Neural cell (in vitro differentiated cells): ENCODE data around the gene ZBTB9. TPM values are rescaled to one million over a fixed set of nuclear protein-coding genes. Genes with fewer than 3 reads are reported as not detected.

Source experiments
- H2AFZ ChIP-seq: fragments of 200-600, 300-800 bp; sonication (generic), shearing (Covaris generic); 2 replicates; pipeline ENCODE4 v1.6.0; 2014; ENCODE audit warnings: low read depth, mild to moderate bottlenecking, antibody characterized with exemption, low read length, moderate library complexity
- H3F3A ChIP-seq: fragments of 200-600 bp; shearing (Covaris generic); 2 replicates; pipeline ENCODE4 v1.6.1; 2016; ENCODE audit warnings: mild to moderate bottlenecking, moderate library complexity, mixed read lengths, antibody characterized with exemption, low read length; ENCODE audit not compliant: insufficient read depth, poor library complexity, severe bottlenecking
- H3K27ac ChIP-seq: fragments of 200-600, 300-800 bp; sonication (generic), shearing (Covaris generic); 2 replicates; pipeline ENCODE4 v1.5.1; 2014; ENCODE audit warnings: mild to moderate bottlenecking, low read length, moderate library complexity
- H3K27me3 ChIP-seq: fragments of 300-800, 200-600 bp; sonication (generic), shearing (Covaris generic); 2 replicates; pipeline ENCODE4 v1.6.0; 2014; ENCODE audit warnings: mild to moderate bottlenecking, low read depth, low read length, moderate library complexity; ENCODE audit not compliant: insufficient read depth
- H3K36me3 ChIP-seq: fragments of 300-800, 200-600 bp; sonication (generic), shearing (Covaris generic); 2 replicates; pipeline ENCODE4 v1.5.1; 2014; ENCODE audit warnings: mild to moderate bottlenecking, antibody characterized with exemption, low read length, moderate library complexity; ENCODE audit not compliant: insufficient read depth
- H3K4me2 ChIP-seq: fragments of 300-800, 200-600 bp; sonication (generic), shearing (Covaris generic); 2 replicates; pipeline ENCODE4 v1.6.0; 2014; ENCODE audit warnings: mild to moderate bottlenecking, low read length
- H3K4me3 ChIP-seq: fragments of 300-800, 200-600 bp; sonication (generic), shearing (Covaris generic); 2 replicates; pipeline ENCODE4 v1.5.1; 2014; ENCODE audit warnings: mild to moderate bottlenecking, low read length, moderate library complexity
- H3K79me2 ChIP-seq: fragments of 200-600 bp; shearing (Covaris generic); replicated peaks from 2 replicates; pipeline ENCODE4 v1.6.0; 2014; ENCODE audit warnings: mild to moderate bottlenecking, low read length, moderate library complexity; ENCODE audit not compliant: insufficient read depth
- H3K9ac ChIP-seq: fragments of 300-800, 200-600 bp; sonication (generic), shearing (Covaris generic); 2 replicates; pipeline ENCODE4 v1.6.1; 2016; ENCODE audit warnings: mild to moderate bottlenecking, low read length, mixed read lengths
- H3K9me2 ChIP-seq: fragments of 200-600 bp; shearing (Covaris generic); 2 replicates; pipeline ENCODE4 v1.6.1; 2016; ENCODE audit warnings: mild to moderate bottlenecking, low read length, mixed read lengths; ENCODE audit not compliant: insufficient read depth
- H3K9me3 ChIP-seq: fragments of 200-600, 300-800 bp; sonication (generic), shearing (Covaris generic); 2 replicates; pipeline ENCODE4 v1.6.1; 2016; ENCODE audit warnings: mild to moderate bottlenecking, mixed run types, low read length, moderate library complexity, mixed read lengths
- H4K20me1 ChIP-seq: fragments of 200-600 bp; shearing (Covaris generic); 2 replicates; pipeline ENCODE4 v1.6.1; 2016; ENCODE audit warnings: mild to moderate bottlenecking, mixed run types; ENCODE audit not compliant: insufficient read depth
- EP300 ChIP-seq: fragments of 450-650 bp; conservative IDR thresholded peaks from 2 replicates; pipeline ENCODE4 v1.6.1; 2014; ENCODE audit warnings: antibody characterized with exemption, mild to moderate bottlenecking, moderate library complexity; ENCODE audit not compliant: poor library complexity, severe bottlenecking
- EZH2 ChIP-seq: fragments of 200-600, 300-800 bp; shearing (Covaris generic), sonication (generic); IDR thresholded peaks from 2 replicates; pipeline ENCODE4 v1.6.1; 2014; ENCODE audit warnings: antibody characterized with exemption, low read length, borderline replicate concordance, mild to moderate bottlenecking; ENCODE audit not compliant: insufficient read depth, poor library complexity, severe bottlenecking
- MXI1 ChIP-seq: fragments of 450-650 bp; conservative IDR thresholded peaks from 2 replicates; pipeline ENCODE4 v1.6.1; 2014; ENCODE audit warnings: antibody characterized with exemption, mild to moderate bottlenecking; ENCODE audit not compliant: poor library complexity, severe bottlenecking
- POLR2AphosphoS5 ChIP-seq: IDR thresholded peaks from 2 replicates; pipeline ENCODE4 v1.6.1; 2012
- RAD21 ChIP-seq: fragments of 450-650 bp; conservative IDR thresholded peaks from 2 replicates; pipeline ENCODE4 v1.6.1; 2014; ENCODE audit warnings: antibody characterized with exemption, mild to moderate bottlenecking, moderate library complexity
- SMC3 ChIP-seq: fragments of 450-650 bp; conservative IDR thresholded peaks from 2 replicates; pipeline ENCODE4 v1.6.1; 2014; ENCODE audit warnings: antibody characterized with exemption, mild to moderate bottlenecking, moderate library complexity; ENCODE audit not compliant: poor library complexity
- TAF1 ChIP-seq: IDR thresholded peaks from 2 replicates; pipeline ENCODE4 v1.6.1; 2012; ENCODE audit warnings: low read depth
- polyA plus RNA-seq: library from polyadenylated mRNA; depleted of rRNA; stranded (reverse); fragments of >200 nt; gene quantifications from 2 replicates; pipeline ENCODE4 v1.2.3, GENCODE V29; 2014
- TF ChIP-seq, protein P1 (sequence below): IDR thresholded peaks from 2 replicates; pipeline ENCODE4 v1.6.1; 2012; ENCODE audit warnings: borderline replicate concordance
- TF ChIP-seq, protein P2 (sequence below): fragments of 450-650 bp; IDR thresholded peaks from 2 replicates; pipeline ENCODE4 v1.5.1; 2014; ENCODE audit warnings: antibody characterized with exemption, mild to moderate bottlenecking, moderate library complexity; ENCODE audit not compliant: poor library complexity, severe bottlenecking

The ZBTB9 gene
- polyA plus RNA-seq, 1 donor from 2014 or later, result 7.7 TPM

DNA sequence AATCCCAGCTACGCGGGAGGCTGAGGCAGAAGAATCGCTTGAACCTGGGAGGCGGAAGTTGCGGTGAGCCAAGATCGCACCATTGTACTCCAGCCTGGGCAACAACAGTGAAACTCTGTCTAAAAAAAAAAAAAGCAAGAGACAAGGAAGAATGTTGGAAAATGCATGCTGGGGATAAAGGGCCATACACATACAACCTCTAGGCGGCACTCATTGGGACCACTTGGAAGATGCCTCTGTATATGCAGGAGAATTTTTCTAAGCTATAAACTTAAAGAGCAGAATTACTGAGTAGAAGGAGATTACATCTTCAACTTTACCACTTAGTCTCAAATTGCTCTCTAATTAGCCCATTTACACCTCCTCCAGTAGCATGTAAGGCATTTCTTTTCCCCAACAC is 42.8 kb downstream of the ZBTB9 start:
- H3K9me2 ChIP-seq, result no peaks in the 10 kb centered on the region
- no peak overlapping the region for H2AFZ ChIP-seq
- H3K4me3 ChIP-seq, result no peak overlapping the region
- TF ChIP-seq EP300, result no peak
- no peak for TF ChIP-seq RAD21
- TF ChIP-seq EZH2, result no peak
- TF ChIP-seq, protein P1, sequence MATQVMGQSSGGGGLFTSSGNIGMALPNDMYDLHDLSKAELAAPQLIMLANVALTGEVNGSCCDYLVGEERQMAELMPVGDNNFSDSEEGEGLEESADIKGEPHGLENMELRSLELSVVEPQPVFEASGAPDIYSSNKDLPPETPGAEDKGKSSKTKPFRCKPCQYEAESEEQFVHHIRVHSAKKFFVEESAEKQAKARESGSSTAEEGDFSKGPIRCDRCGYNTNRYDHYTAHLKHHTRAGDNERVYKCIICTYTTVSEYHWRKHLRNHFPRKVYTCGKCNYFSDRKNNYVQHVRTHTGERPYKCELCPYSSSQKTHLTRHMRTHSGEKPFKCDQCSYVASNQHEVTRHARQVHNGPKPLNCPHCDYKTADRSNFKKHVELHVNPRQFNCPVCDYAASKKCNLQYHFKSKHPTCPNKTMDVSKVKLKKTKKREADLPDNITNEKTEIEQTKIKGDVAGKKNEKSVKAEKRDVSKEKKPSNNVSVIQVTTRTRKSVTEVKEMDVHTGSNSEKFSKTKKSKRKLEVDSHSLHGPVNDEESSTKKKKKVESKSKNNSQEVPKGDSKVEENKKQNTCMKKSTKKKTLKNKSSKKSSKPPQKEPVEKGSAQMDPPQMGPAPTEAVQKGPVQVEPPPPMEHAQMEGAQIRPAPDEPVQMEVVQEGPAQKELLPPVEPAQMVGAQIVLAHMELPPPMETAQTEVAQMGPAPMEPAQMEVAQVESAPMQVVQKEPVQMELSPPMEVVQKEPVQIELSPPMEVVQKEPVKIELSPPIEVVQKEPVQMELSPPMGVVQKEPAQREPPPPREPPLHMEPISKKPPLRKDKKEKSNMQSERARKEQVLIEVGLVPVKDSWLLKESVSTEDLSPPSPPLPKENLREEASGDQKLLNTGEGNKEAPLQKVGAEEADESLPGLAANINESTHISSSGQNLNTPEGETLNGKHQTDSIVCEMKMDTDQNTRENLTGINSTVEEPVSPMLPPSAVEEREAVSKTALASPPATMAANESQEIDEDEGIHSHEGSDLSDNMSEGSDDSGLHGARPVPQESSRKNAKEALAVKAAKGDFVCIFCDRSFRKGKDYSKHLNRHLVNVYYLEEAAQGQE, result no peak
- TF ChIP-seq, protein P2, sequence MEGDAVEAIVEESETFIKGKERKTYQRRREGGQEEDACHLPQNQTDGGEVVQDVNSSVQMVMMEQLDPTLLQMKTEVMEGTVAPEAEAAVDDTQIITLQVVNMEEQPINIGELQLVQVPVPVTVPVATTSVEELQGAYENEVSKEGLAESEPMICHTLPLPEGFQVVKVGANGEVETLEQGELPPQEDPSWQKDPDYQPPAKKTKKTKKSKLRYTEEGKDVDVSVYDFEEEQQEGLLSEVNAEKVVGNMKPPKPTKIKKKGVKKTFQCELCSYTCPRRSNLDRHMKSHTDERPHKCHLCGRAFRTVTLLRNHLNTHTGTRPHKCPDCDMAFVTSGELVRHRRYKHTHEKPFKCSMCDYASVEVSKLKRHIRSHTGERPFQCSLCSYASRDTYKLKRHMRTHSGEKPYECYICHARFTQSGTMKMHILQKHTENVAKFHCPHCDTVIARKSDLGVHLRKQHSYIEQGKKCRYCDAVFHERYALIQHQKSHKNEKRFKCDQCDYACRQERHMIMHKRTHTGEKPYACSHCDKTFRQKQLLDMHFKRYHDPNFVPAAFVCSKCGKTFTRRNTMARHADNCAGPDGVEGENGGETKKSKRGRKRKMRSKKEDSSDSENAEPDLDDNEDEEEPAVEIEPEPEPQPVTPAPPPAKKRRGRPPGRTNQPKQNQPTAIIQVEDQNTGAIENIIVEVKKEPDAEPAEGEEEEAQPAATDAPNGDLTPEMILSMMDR, result no peak
- no peak for TF ChIP-seq POLR2AphosphoS5
- no peak for TF ChIP-seq TAF1
- no peak for TF ChIP-seq MXI1
- TF ChIP-seq SMC3, result no peak
- H3F3A ChIP-seq, result no peaks in the 10 kb centered on the region
- H4K20me1 ChIP-seq, result no peaks in the 10 kb centered on the region
- H3K4me2 ChIP-seq, result no peak overlapping the region
- no peaks in the 10 kb centered on the region for H3K79me2 ChIP-seq
- no peaks in the 10 kb centered on the region for H3K36me3 ChIP-seq
- no peaks in the 10 kb centered on the region for H3K27me3 ChIP-seq
- no peak overlapping the region for H3K9ac ChIP-seq
- no peaks in the 10 kb centered on the region for H3K9me3 ChIP-seq
- H3K27ac ChIP-seq, result no peak overlapping the region

DNA sequence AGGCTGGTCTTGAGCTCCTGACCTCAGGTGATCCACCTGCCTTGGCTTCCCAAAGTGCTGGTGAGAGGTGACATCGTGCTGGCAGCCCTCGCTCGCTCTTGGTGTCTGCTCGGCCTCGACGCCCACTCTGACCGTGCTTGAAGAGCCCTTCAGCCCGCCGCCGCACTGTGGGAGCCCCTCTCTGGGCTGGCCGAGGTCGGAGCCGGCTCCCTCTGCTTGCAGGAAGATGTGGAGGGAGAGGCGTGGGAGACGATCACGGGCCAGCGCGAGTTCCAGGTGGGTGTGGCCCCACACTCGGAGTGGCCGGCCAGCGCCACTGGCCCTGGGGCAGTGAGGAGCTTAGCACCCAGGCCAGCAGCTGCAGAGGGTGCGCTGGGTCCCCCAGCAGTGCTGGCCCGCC is 48.1 kb downstream of the ZBTB9 start:
- no peak overlapping the region for H3K27ac ChIP-seq
- no peaks in the 10 kb centered on the region for H3F3A ChIP-seq
- no peaks in the 10 kb centered on the region for H3K27me3 ChIP-seq
- H3K79me2 ChIP-seq, result no peaks in the 10 kb centered on the region
- H2AFZ ChIP-seq, result no peak overlapping the region
- H3K4me3 ChIP-seq, result no peak overlapping the region
- TF ChIP-seq, protein P1, result no peak
- TF ChIP-seq POLR2AphosphoS5, result no peak
- no peak for TF ChIP-seq MXI1
- TF ChIP-seq SMC3, result no peak
- H3K36me3 ChIP-seq, result no peaks in the 10 kb centered on the region
- H3K9me3 ChIP-seq, result no peaks in the 10 kb centered on the region
- no peaks in the 10 kb centered on the region for H4K20me1 ChIP-seq
- H3K9me2 ChIP-seq, result no peaks in the 10 kb centered on the region
- no peak overlapping the region for H3K4me2 ChIP-seq
- H3K9ac ChIP-seq, result no peak overlapping the region
